Measurements from ENCODE around the gene COL23A1.

Gene COL23A1

DNA sequence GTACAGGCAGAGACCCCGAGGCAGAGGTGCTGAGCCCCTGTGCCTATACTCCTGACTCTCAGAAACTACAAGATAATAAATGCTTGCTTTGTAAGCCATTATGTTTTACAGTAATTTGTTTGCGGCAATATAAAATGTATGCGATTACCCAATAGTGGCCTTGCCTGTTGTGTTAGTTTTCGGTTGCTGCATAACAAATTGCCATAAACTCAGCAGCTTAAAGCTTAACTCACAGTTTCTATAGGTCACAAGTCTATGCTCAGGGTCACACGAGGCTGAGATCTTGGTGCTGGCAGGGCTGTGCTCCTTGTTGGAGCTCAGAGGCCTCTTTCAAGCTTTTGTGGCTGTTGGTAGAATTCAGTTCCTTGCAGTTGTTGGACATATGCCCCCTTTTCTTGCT, 114.8 kb downstream of the COL23A1 start:
- ChIA-PET POLR2A (no interaction called here), CTCF (interaction anchor here (0.6 kb wide), 2 partner anchors 75 to 1125 kb away, joined by 3 to 4 read pairs; no protein-coding TSS in a partner anchor)
- H3K9me3 ChIP-seq (ENCODE audit: control insufficient read depth, insufficient read depth, low read depth, low read length): no peaks in the 10 kb centered on the region
- no peaks in the 10 kb centered on the region for H3K4me1 ChIP-seq (ENCODE audit: control insufficient read depth, insufficient read depth, low read length)
- no peak overlapping the region for H3K27ac ChIP-seq (ENCODE audit: extremely low read depth, low read depth, low read length)
- TF ChIP-seq ZBTB20 (tag by site-specific recombination; IDR thresholded peaks at IDR 0.05) (no peak), SALL2 (tag by site-specific recombination; IDR thresholded peaks at IDR 0.05; ENCODE audit: borderline replicate concordance) (no peak), ZXDB (tag by site-specific recombination; IDR thresholded peaks at IDR 0.05) (no peak), HOXC10 (CRISPR knock-in tag; IDR thresholded peaks at IDR 0.05) (no peak), ZNF132 (tag by site-specific recombination; IDR thresholded peaks at IDR 0.05; ENCODE audit: borderline replicate concordance) (no peak), ZNF292 (tag by site-specific recombination; IDR thresholded peaks at IDR 0.05; ENCODE audit: borderline replicate concordance, low read depth) (no peak), TRIM28 (IDR thresholded peaks at IDR 0.05; ENCODE audit: borderline replicate concordance, low read length) (no peak), ZNF501 (tag by site-specific recombination; IDR thresholded peaks at IDR 0.05) (no peak), ZNF76 (tag by site-specific recombination; IDR thresholded peaks at IDR 0.05; ENCODE audit: borderline replicate concordance, low read depth) (no peak), ZNF473 (tag by site-specific recombination; IDR thresholded peaks at IDR 0.05) (no peak), ZNF16 (tag by site-specific recombination; IDR thresholded peaks at IDR 0.05; ENCODE audit: low read depth) (no peak), YY1 (tag by site-specific recombination; IDR thresholded peaks at IDR 0.05) (no peak), ZNF37A (tag by site-specific recombination; IDR thresholded peaks at IDR 0.05) (no peak), ZFP37 (tag by site-specific recombination; IDR thresholded peaks at IDR 0.05) (no peak), ZNF561 (tag by site-specific recombination; IDR thresholded peaks at IDR 0.05; ENCODE audit: borderline replicate concordance) (no peak)
- TF ChIP-seq, protein P1, sequence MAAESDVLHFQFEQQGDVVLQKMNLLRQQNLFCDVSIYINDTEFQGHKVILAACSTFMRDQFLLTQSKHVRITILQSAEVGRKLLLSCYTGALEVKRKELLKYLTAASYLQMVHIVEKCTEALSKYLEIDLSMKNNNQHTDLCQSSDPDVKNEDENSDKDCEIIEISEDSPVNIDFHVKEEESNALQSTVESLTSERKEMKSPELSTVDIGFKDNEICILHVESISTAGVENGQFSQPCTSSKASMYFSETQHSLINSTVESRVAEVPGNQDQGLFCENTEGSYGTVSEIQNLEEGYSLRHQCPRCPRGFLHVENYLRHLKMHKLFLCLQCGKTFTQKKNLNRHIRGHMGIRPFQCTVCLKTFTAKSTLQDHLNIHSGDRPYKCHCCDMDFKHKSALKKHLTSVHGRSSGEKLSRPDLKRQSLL (tag by site-specific recombination; IDR thresholded peaks at IDR 0.05): no peak
- TF ChIP-seq, protein P2, sequence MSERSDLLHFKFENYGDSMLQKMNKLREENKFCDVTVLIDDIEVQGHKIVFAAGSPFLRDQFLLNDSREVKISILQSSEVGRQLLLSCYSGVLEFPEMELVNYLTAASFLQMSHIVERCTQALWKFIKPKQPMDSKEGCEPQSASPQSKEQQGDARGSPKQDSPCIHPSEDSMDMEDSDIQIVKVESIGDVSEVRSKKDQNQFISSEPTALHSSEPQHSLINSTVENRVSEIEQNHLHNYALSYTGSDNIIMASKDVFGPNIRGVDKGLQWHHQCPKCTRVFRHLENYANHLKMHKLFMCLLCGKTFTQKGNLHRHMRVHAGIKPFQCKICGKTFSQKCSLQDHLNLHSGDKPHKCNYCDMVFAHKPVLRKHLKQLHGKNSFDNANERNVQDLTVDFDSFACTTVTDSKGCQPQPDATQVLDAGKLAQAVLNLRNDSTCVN (tag by site-specific recombination; optimal IDR thresholded peaks at IDR 0.05): no peak
- TF ChIP-seq, protein P3, sequence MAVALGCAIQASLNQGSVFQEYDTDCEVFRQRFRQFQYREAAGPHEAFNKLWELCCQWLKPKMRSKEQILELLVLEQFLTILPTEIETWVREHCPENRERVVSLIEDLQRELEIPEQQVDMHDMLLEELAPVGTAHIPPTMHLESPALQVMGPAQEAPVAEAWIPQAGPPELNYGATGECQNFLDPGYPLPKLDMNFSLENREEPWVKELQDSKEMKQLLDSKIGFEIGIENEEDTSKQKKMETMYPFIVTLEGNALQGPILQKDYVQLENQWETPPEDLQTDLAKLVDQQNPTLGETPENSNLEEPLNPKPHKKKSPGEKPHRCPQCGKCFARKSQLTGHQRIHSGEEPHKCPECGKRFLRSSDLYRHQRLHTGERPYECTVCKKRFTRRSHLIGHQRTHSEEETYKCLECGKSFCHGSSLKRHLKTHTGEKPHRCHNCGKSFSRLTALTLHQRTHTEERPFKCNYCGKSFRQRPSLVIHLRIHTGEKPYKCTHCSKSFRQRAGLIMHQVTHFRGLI (tag by site-specific recombination; IDR thresholded peaks at IDR 0.05): no peak
- TF ChIP-seq, protein P4, sequence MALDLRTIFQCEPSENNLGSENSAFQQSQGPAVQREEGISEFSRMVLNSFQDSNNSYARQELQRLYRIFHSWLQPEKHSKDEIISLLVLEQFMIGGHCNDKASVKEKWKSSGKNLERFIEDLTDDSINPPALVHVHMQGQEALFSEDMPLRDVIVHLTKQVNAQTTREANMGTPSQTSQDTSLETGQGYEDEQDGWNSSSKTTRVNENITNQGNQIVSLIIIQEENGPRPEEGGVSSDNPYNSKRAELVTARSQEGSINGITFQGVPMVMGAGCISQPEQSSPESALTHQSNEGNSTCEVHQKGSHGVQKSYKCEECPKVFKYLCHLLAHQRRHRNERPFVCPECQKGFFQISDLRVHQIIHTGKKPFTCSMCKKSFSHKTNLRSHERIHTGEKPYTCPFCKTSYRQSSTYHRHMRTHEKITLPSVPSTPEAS (tag by site-specific recombination; IDR thresholded peaks at IDR 0.05): no peak
- no peak overlapping the region for H3K4me3 ChIP-seq (ENCODE audit: low read depth, low read length)
- no peaks in the 10 kb centered on the region for H3K36me3 ChIP-seq (ENCODE audit: control insufficient read depth in 2 of 2, insufficient read depth in 1 of 2, low read length in 2 of 2)

DNA sequence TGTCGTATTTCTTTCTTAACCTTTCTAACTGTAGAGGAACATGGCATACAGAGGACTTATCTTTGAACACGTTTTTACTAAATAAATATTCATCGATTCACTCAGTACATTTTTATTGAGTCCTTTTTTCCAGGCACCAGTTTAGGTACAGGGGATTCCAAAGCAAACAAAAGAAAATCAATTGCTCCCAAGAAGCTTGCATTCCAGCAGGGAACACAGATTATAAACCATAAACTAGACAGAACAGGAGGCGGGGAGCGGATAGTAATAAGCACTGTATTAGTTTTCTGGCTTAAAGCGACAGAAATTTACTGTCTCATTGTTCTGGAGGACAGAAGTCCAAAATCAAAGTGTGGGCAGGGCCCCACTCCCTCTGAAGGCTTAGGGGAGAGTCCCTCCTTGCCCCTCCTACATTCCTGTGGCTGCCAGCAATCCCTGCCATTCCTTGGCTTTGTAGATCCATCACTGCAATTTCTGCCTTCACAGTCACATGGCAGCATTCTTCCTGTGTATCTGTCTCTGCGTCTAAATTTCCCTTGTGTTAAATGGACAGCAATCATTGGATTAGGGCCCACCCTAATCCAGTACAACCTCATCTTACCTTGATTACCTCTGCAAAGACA, 115.5 kb downstream of the COL23A1 start:
- no peak for TF ChIP-seq ZNF311 (tag by site-specific recombination; IDR thresholded peaks at IDR 0.05; ENCODE audit: borderline replicate concordance)
- no peak for TF ChIP-seq ZNF48 (tag by site-specific recombination; IDR thresholded peaks at IDR 0.05)
- TF ChIP-seq, protein P5, sequence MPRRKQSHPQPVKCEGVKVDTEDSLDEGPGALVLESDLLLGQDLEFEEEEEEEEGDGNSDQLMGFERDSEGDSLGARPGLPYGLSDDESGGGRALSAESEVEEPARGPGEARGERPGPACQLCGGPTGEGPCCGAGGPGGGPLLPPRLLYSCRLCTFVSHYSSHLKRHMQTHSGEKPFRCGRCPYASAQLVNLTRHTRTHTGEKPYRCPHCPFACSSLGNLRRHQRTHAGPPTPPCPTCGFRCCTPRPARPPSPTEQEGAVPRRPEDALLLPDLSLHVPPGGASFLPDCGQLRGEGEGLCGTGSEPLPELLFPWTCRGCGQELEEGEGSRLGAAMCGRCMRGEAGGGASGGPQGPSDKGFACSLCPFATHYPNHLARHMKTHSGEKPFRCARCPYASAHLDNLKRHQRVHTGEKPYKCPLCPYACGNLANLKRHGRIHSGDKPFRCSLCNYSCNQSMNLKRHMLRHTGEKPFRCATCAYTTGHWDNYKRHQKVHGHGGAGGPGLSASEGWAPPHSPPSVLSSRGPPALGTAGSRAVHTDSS (tag by site-specific recombination; IDR thresholded peaks at IDR 0.05): no peak
- TF ChIP-seq ZNF558 (tag by site-specific recombination; IDR thresholded peaks at IDR 0.05): peak; percentile 92
- no peak for TF ChIP-seq GLI4 (tag by site-specific recombination; IDR thresholded peaks at IDR 0.05)
- no peak for TF ChIP-seq KLF8 (tag by site-specific recombination; IDR thresholded peaks at IDR 0.05)
- ChIA-PET POLR2A (no interaction called here), CTCF (interaction anchor here (0.6 kb wide), 1 partner anchor 1125 kb away, joined by 4 read pairs; no protein-coding TSS in a partner anchor)
- Histone ChIP-seq H3K4me3 (ENCODE audit: low read depth, low read length) (no peak overlapping the region), H3K4me1 (ENCODE audit: control insufficient read depth, insufficient read depth, low read length) (no peaks in the 10 kb centered on the region), H3K36me3 (ENCODE audit: control insufficient read depth in 2 of 2, insufficient read depth in 1 of 2, low read length in 2 of 2) (no peaks in the 10 kb centered on the region), H3K27ac (ENCODE audit: extremely low read depth, low read depth, low read length) (no peak overlapping the region), H3K9me3 (ENCODE audit: control insufficient read depth, insufficient read depth, low read depth, low read length) (no peaks in the 10 kb centered on the region)

Data from HEK293 (cell line).